HepG2 (cell line): ENCODE measurements around the gene KCTD6. TPM values are rescaled to one million over a fixed set of nuclear protein-coding genes. Genes with fewer than 3 reads are reported as not detected.

Experiments
- ETV6 ChIP-seq: sonication (generic); formaldehyde crosslinking; conservative IDR thresholded peaks from 2 replicates; pipeline ENCODE4 v1.4.0; 2020; ENCODE audit warnings: missing genetic modification reagents
- KDM4B ChIP-seq: sonication (generic); formaldehyde crosslinking; IDR thresholded peaks from 2 replicates; pipeline ENCODE4 v1.4.0; 2020; ENCODE audit warnings: missing genetic modification reagents
- KMT2B ChIP-seq: IDR thresholded peaks from 2 replicates; pipeline ENCODE4 v1.6.1; 2016; ENCODE audit warnings: missing genetic modification reagents, missing compliant biosample characterization
- MAFK ChIP-seq, 2 experiments: IDR thresholded peaks in 1 of 2; conservative IDR thresholded peaks in 1 of 2; 2 replicates each; pipeline ENCODE4 v1.6.1; 2011; ENCODE audit warnings: improper control_type of control experiment in 2 of 2, low read length in 2 of 2
- NPAS2 ChIP-seq: sonication (generic); formaldehyde crosslinking; IDR thresholded peaks from 2 replicates; pipeline ENCODE4 v1.8.0; 2022; ENCODE audit warnings: mild to moderate bottlenecking, missing genetic modification reagents, borderline replicate concordance
- POGZ ChIP-seq: sonication (generic); formaldehyde crosslinking; IDR thresholded peaks from 2 replicates; pipeline ENCODE4 v1.4.0; 2020; ENCODE audit warnings: mild to moderate bottlenecking, missing genetic modification reagents
- REXO4 ChIP-seq: sonication (generic); formaldehyde crosslinking; IDR thresholded peaks from 2 replicates; pipeline ENCODE4 v1.8.0; 2022; ENCODE audit warnings: missing genetic modification reagents, mild to moderate bottlenecking, borderline replicate concordance
- SIN3B ChIP-seq: fragments of 150-350 bp; IDR thresholded peaks from 2 replicates; pipeline ENCODE4 v1.6.1; 2014; ENCODE audit warnings: low read length
- SP4 ChIP-seq: sonication (generic); formaldehyde crosslinking; IDR thresholded peaks from 2 replicates; pipeline ENCODE4 v1.8.1; 2023; ENCODE audit warnings: mild to moderate bottlenecking, missing genetic modification reagents
- SRSF1 ChIP-seq: fragments of 200-400 bp; formaldehyde crosslinking; optimal IDR thresholded peaks from 2 replicates; pipeline ENCODE3; 2017; ENCODE audit warnings: mild to moderate bottlenecking, low read depth, low read length, moderate library complexity
- SRSF4 ChIP-seq: fragments of 200-400 bp; formaldehyde crosslinking; IDR thresholded peaks from one replicate; pipeline ENCODE4 v1.6.1; 2018; ENCODE audit warnings: mild to moderate bottlenecking, low read depth, low read length, moderate library complexity; ENCODE audit not compliant: poor library complexity, severe bottlenecking
- ZBTB38 ChIP-seq: sonication (generic); formaldehyde crosslinking; IDR thresholded peaks from 2 replicates; pipeline ENCODE4 v1.5.1; 2020; ENCODE audit warnings: mild to moderate bottlenecking, missing genetic modification reagents
- ZFY ChIP-seq: sonication (generic); formaldehyde crosslinking; IDR thresholded peaks from 2 replicates; pipeline ENCODE4 v1.4.0; 2020; ENCODE audit warnings: missing genetic modification reagents
- ZNF101 ChIP-seq: sonication (generic); formaldehyde crosslinking; IDR thresholded peaks from 2 replicates; pipeline ENCODE4 v1.4.0; 2020; ENCODE audit warnings: mild to moderate bottlenecking, low read depth, missing genetic modification reagents, borderline replicate concordance
- ZNF24 ChIP-seq: fragments of 450-650 bp; IDR thresholded peaks from 2 replicates; pipeline ENCODE4 v1.6.1; 2017; ENCODE audit warnings: antibody characterized with exemption, mild to moderate bottlenecking
- ZNF430 ChIP-seq: sonication (generic); formaldehyde crosslinking; IDR thresholded peaks from 2 replicates; pipeline ENCODE4 v1.9.0; 2021; ENCODE audit warnings: mild to moderate bottlenecking, missing genetic modification reagents
- ZNF484 ChIP-seq: sonication (generic); formaldehyde crosslinking; IDR thresholded peaks from 2 replicates; pipeline ENCODE4 v1.5.1; 2020; ENCODE audit warnings: mild to moderate bottlenecking, low read depth, missing genetic modification reagents, borderline replicate concordance
- ZNF530 ChIP-seq: sonication (generic); formaldehyde crosslinking; IDR thresholded peaks from 2 replicates; pipeline ENCODE4 v1.5.0; 2020; ENCODE audit warnings: low read depth, mild to moderate bottlenecking, missing genetic modification reagents
- polyA plus RNA-seq, 8 experiments: library from polyadenylated mRNA; depleted of rRNA in 3 of 8; stranded (reverse) in 7 of 8; unstranded in 1 of 8; fragments of >200 nt; fragmentation: Illumina TruSeq in 4 of 8; extraction: Trizol in 4 of 8; gene quantifications; 2 replicates each; pipeline versions ENCODE4 v1.2.1 to v1.2.3, GENCODE V29; 2011 to 2016; ENCODE audit warnings: low read depth in 4 of 8, missing spikeins in 1 of 8, mixed read lengths in 1 of 8; ENCODE audit not compliant: insufficient read depth in 1 of 8
- total RNA-seq, 5 experiments: library from RNA; depleted of rRNA; stranded (reverse); fragments of >200 nt; fragmentation: Illumina TruSeq; extraction: Trizol; gene quantifications; 2 replicates each; pipeline ENCODE4 v1.2.3, GENCODE V29; 2016; ENCODE audit warnings: low read depth in 1 of 5
- TF ChIP-seq, protein P1 (sequence below): sonication (generic); formaldehyde crosslinking; IDR thresholded peaks from 2 replicates; pipeline ENCODE4 v1.9.0; 2021; ENCODE audit warnings: missing genetic modification reagents, borderline replicate concordance
- TF ChIP-seq, protein P2 (sequence below): sonication (generic); formaldehyde crosslinking; IDR thresholded peaks from 2 replicates; pipeline ENCODE4 v1.8.1; 2023; ENCODE audit warnings: missing genetic modification reagents, mild to moderate bottlenecking, borderline replicate concordance
- TF ChIP-seq, protein P3 (sequence below): IDR thresholded peaks from 2 replicates; pipeline ENCODE4 v1.6.1; 2016
- TF ChIP-seq, protein P4 (sequence below): sonication (generic); formaldehyde crosslinking; IDR thresholded peaks from 2 replicates; pipeline ENCODE4 v1.4.0; 2020; ENCODE audit warnings: low read depth, mild to moderate bottlenecking, missing genetic modification reagents

KCTD6 gene
- total and polyA plus RNA-seq, 2 of the 13 experiments (the other 11 are each of a cell fraction or from before 2014, with no cell fraction given): 13.4 to 14.2 TPM

DNA sequence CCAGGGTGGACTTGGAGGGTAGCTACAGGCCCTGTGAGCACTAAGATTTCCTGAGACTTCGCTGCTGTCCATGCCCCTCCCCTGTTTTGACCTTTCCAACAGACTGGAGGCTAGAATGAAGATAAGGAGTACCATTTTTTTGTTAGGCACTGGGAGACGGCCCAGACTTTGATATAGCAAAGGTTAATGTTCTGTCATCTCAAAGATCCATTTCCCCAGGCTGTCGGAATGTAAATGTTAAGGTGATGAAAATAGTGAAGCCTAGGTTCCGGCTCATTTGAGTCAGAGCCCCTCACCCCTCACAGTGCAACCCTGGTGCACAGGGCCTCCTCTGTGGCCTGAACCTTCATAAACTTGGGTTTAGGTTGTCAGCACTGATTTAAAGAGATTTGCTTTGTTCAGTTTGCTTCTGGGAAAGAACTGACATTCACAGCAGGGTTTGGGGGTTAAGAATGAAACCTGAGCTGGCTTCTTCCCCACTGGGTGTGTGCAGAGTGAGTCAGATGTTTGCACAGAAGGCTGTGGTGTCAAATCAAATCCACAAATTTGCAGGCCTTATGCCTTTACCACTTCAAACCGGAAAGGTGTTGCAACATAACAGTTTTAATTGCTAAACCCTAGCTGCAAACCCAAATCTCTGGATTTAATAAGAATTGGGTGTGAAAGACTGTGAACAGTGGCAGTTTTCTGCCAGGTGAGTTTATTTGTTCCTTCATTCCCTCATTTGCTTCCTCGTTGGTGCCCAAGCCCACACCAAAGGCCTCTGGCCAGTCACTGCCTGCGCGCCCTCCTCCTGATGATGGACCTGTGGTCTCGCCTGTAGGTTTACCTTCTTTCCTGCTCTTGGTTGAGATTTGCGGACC lies 20.6 kb upstream of the KCTD6 start (continued):
- TF ChIP-seq, protein P1, sequence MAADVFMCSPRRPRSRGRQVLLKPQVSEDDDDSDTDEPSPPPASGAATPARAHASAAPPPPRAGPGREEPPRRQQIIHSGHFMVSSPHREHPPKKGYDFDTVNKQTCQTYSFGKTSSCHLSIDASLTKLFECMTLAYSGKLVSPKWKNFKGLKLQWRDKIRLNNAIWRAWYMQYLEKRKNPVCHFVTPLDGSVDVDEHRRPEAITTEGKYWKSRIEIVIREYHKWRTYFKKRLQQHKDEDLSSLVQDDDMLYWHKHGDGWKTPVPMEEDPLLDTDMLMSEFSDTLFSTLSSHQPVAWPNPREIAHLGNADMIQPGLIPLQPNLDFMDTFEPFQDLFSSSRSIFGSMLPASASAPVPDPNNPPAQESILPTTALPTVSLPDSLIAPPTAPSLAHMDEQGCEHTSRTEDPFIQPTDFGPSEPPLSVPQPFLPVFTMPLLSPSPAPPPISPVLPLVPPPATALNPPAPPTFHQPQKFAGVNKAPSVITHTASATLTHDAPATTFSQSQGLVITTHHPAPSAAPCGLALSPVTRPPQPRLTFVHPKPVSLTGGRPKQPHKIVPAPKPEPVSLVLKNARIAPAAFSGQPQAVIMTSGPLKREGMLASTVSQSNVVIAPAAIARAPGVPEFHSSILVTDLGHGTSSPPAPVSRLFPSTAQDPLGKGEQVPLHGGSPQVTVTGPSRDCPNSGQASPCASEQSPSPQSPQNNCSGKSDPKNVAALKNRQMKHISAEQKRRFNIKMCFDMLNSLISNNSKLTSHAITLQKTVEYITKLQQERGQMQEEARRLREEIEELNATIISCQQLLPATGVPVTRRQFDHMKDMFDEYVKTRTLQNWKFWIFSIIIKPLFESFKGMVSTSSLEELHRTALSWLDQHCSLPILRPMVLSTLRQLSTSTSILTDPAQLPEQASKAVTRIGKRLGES: no peak
- TF ChIP-seq, protein P2, sequence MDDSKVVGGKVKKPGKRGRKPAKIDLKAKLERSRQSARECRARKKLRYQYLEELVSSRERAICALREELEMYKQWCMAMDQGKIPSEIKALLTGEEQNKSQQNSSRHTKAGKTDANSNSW: no peak
- TF ChIP-seq MAFK (conservative IDR thresholded peaks at IDR 0.05 in 1 of 2, IDR thresholded peaks at IDR 0.05 in 1 of 2; ENCODE audit: low read length in 2 of 2) (no peak), ZFY (CRISPR knock-in tag) (peak; percentile 68), REXO4 (CRISPR knock-in tag) (no peak), KMT2B (peak; percentile 42; the same call in 1 of the 2 replicates), ETV6 (CRISPR knock-in tag) (peak; percentile 30; the same call in 1 of the 2 replicates), SRSF4 (no peak), NPAS2 (CRISPR knock-in tag) (no peak), SRSF1 (no peak), SIN3B (no peak), ZNF484 (CRISPR knock-in tag) (no peak), KDM4B (CRISPR knock-in tag) (peak; percentile 57; the same call in 1 of the 2 replicates), ZNF24 (no peak), POGZ (CRISPR knock-in tag) (no peak), ZBTB38 (CRISPR knock-in tag) (no peak), SP4 (CRISPR knock-in tag) (peak; percentile 69), ZNF530 (CRISPR knock-in tag) (no peak), ZNF101 (CRISPR knock-in tag) (no peak), ZNF430 (CRISPR knock-in tag) (peak; percentile 54)
- TF ChIP-seq, protein P3, sequence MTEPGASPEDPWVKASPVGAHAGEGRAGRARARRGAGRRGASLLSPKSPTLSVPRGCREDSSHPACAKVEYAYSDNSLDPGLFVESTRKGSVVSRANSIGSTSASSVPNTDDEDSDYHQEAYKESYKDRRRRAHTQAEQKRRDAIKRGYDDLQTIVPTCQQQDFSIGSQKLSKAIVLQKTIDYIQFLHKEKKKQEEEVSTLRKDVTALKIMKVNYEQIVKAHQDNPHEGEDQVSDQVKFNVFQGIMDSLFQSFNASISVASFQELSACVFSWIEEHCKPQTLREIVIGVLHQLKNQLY (CRISPR knock-in tag): peak; percentile 15; the same call in 1 of the 2 replicates
- TF ChIP-seq, protein P4, sequence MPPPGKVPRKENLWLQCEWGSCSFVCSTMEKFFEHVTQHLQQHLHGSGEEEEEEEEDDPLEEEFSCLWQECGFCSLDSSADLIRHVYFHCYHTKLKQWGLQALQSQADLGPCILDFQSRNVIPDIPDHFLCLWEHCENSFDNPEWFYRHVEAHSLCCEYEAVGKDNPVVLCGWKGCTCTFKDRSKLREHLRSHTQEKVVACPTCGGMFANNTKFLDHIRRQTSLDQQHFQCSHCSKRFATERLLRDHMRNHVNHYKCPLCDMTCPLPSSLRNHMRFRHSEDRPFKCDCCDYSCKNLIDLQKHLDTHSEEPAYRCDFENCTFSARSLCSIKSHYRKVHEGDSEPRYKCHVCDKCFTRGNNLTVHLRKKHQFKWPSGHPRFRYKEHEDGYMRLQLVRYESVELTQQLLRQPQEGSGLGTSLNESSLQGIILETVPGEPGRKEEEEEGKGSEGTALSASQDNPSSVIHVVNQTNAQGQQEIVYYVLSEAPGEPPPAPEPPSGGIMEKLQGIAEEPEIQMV (CRISPR knock-in tag): no peak
